Fibroblast of lung (primary cell): ENCODE results near the gene NAGLU. TPM values are rescaled to one million over a fixed set of nuclear protein-coding genes. Genes with fewer than 3 reads are reported as not detected.

Source experiments
- DNase-seq, 2 donors: peaks; one replicate each; pipeline versions ENCODE4 v3.0.0 to v3.0.0-alpha.2; 2010; ENCODE audit warnings: low read depth in 2 of 2
- H2AFZ ChIP-seq: 2 replicates; pipeline ENCODE4 v1.5.1; 2012; ENCODE audit warnings: low read length, control low read depth, inconsistent platforms
- H3K27ac ChIP-seq: 2 replicates; pipeline ENCODE4 v1.5.1; 2011; ENCODE audit warnings: low read length, control low read depth; ENCODE audit not compliant: insufficient read depth
- H3K27me3 ChIP-seq: 2 replicates; pipeline ENCODE4 v1.5.1; 2011; ENCODE audit warnings: mild to moderate bottlenecking, low read length; ENCODE audit not compliant: control insufficient read depth, insufficient read depth
- H3K36me3 ChIP-seq: 2 replicates; pipeline ENCODE4 v1.5.1; 2011; ENCODE audit warnings: low read length; ENCODE audit not compliant: control insufficient read depth, insufficient read depth
- H3K4me1 ChIP-seq: 2 replicates; pipeline ENCODE4 v1.5.1; 2011; ENCODE audit warnings: low read length; ENCODE audit not compliant: control insufficient read depth, insufficient read depth; ENCODE audit errors: extremely low read depth
- H3K4me2 ChIP-seq: 2 replicates; pipeline ENCODE4 v1.5.1; 2011; ENCODE audit warnings: low read length, control low read depth; ENCODE audit not compliant: insufficient read depth; ENCODE audit errors: extremely low read depth
- H3K4me3 ChIP-seq, 4 experiments: fragments of 200-600 bp in 1 of 4; sonication (generic) in 1 of 4; replicated peaks in 1 of 4; 2 replicates each; pipeline ENCODE4 v1.5.1; 2011 to 2016; ENCODE audit warnings: low read length in 4 of 4, low read depth in 3 of 4, mild to moderate bottlenecking in 3 of 4, control low read depth in 2 of 4, inconsistent platforms in 1 of 4, mixed read lengths in 1 of 4; ENCODE audit not compliant: insufficient read depth in 1 of 4; ENCODE audit errors: control extremely low read depth in 1 of 4
- H3K79me2 ChIP-seq: 2 replicates; pipeline ENCODE4 v1.5.1; 2012; ENCODE audit warnings: mild to moderate bottlenecking, low read length, inconsistent platforms; ENCODE audit not compliant: control insufficient read depth, insufficient read depth
- H3K9ac ChIP-seq: 2 replicates; pipeline ENCODE4 v1.5.1; 2011; ENCODE audit warnings: mild to moderate bottlenecking, low read length, control low read depth; ENCODE audit not compliant: insufficient read depth
- H3K9me3 ChIP-seq: 2 replicates; pipeline ENCODE4 v1.5.1; 2012; ENCODE audit warnings: low read depth, low read length; ENCODE audit not compliant: control insufficient read depth, insufficient read depth
- H4K20me1 ChIP-seq: 2 replicates; pipeline ENCODE4 v1.5.1; 2011; ENCODE audit warnings: low read length; ENCODE audit not compliant: control insufficient read depth, insufficient read depth; ENCODE audit errors: extremely low read depth
- CTCF ChIP-seq, 2 donors: IDR thresholded peaks in 1 of 2; conservative IDR thresholded peaks in 1 of 2; 1 replicate in 1 of 2; 2 replicates in 1 of 2; pipeline ENCODE4 v1.5.1; 2011 to 2012; ENCODE audit warnings: low read length in 2 of 2, control low read depth in 1 of 2, inconsistent platforms in 1 of 2, low read depth in 1 of 2, mild to moderate bottlenecking in 1 of 2
- EZH2 ChIP-seq: IDR thresholded peaks from 2 replicates; pipeline ENCODE4 v1.5.1; 2012; ENCODE audit warnings: low read length, control low read depth, mild to moderate bottlenecking; ENCODE audit errors: missing control alignments
- polyA plus RNA-seq, 2 donors: library from polyadenylated mRNA; depleted of rRNA in 1 of 2; stranded (reverse) in 1 of 2; unstranded in 1 of 2; fragments of >200 nt; gene quantifications; 2 replicates each; pipeline ENCODE4 v1.2.1, GENCODE V29; 2011 to 2012; ENCODE audit warnings: missing spikeins in 1 of 2
- total RNA-seq: library from RNA; depleted of rRNA; stranded (reverse); fragments of >200 nt; gene quantifications from 2 replicates; pipeline ENCODE4 v1.2.1, GENCODE V29; 2014

NAGLU gene
- total and polyA plus RNA-seq, 2 donors (not counting 1 experiment from before 2014, with no cell fraction given): 19.5 to 31.9 TPM

DNA sequence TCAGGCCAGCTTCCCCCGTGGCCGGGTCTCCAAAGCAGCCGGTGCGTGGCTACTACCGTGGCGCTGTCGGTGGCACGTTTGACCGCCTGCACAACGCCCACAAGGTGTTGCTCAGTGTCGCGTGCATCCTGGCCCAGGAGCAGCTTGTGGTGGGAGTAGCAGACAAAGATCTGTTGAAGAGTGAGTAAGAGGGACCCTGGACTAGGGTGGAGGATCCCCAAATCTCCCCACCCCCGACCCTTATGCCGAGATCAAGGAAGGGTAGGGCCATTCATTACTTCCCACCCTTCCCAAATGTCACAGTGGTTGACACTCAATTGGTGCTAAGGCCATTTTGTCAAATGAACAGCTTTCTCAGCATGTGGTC lies 27.1 kb downstream of the NAGLU start:
- Histone ChIP-seq H3K36me3 (peaks cover 18% of the 10 kb centered on the region), H3K4me2 (peak overlapping the region; percentile 98), H4K20me1 (no peaks in the 10 kb centered on the region), H3K9me3 (no peaks in the 10 kb centered on the region), H3K27me3 (no peaks in the 10 kb centered on the region), H2AFZ (no peak overlapping the region), H3K27ac (peak overlapping the region; percentile 83), H3K79me2 (peaks cover 36% of the 10 kb centered on the region), H3K4me1 (peaks cover 16% of the 10 kb centered on the region), H3K4me3 (peak overlapping the region; percentile 76 to 89 (median 82)), H3K9ac (peak overlapping the region; percentile 76)
- TF ChIP-seq CTCF (conservative IDR thresholded peaks at IDR 0.05 in 1 of 2, IDR thresholded peaks at IDR 0.05 in 1 of 2; ENCODE audit: low read depth in 1 of 2, low read length in 2 of 2) (no peak), EZH2 (no peak)
- no peak for DNase-seq

DNA sequence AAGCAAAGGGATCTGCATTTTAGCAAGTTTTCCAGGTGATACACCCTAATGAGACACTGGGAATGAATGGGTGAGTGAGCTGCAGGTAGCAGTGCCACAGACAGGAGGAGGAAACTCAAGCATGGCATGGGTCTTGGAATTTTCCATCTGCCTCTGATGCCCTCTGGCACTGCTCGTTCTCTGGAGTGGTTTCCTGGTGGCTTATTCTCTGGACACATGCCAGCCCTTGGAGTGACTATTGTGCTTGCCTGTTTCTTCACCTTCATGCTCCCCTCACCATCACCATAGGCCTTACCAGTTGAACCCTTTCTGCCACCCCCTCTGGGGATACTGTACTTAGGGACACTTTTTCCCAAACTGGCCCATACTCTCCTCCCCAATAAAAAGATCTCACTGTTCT lies 27.5 kb downstream of the NAGLU start:
- Histone ChIP-seq H3K4me3 (peak overlapping the region; percentile 76 to 89 (median 82)), H3K27me3 (no peaks in the 10 kb centered on the region), H2AFZ (no peak overlapping the region), H3K9ac (peak overlapping the region; percentile 76), H3K79me2 (peaks cover 40% of the 10 kb centered on the region), H4K20me1 (no peaks in the 10 kb centered on the region), H3K9me3 (no peaks in the 10 kb centered on the region), H3K4me1 (peaks cover 16% of the 10 kb centered on the region), H3K36me3 (peaks cover 18% of the 10 kb centered on the region), H3K27ac (peak overlapping the region; percentile 83), H3K4me2 (peak overlapping the region; percentile 98)
- TF ChIP-seq EZH2 (no peak), CTCF (conservative IDR thresholded peaks at IDR 0.05 in 1 of 2, IDR thresholded peaks at IDR 0.05 in 1 of 2; ENCODE audit: low read depth in 1 of 2, low read length in 2 of 2) (no peak)
- DNase-seq: no peak

DNA sequence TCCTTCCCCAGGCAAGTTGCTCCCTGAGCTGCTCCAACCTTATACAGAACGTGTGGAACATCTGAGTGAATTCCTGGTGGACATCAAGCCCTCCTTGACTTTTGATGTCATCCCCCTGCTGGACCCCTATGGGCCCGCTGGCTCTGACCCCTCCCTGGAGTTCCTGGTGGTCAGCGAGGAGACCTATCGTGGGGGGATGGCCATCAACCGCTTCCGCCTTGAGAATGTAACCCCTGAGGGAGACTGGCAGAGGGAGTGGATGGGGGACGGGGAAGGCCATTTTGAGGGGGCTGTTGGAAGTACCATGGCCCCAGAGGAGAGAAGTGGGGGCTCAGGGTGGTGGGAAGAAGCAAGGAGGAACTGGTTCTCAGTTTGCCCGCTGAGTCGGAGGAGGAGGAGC lies 27.9 kb downstream of the NAGLU start:
- H3K79me2 ChIP-seq: peaks cover 44% of the 10 kb centered on the region
- no peak for DNase-seq

More for the DNA sequence above, 27.9 kb downstream of the NAGLU start:
- peak overlapping the region in 2 of 4 experiments; percentile 78 to 85 for H3K4me3 ChIP-seq
- H3K9ac ChIP-seq: no peak overlapping the region
- H3K27me3 ChIP-seq: no peaks in the 10 kb centered on the region
- no peaks in the 10 kb centered on the region for H3K9me3 ChIP-seq
- H4K20me1 ChIP-seq: no peaks in the 10 kb centered on the region
- peaks cover 16% of the 10 kb centered on the region for H3K4me1 ChIP-seq
- TF ChIP-seq CTCF (conservative IDR thresholded peaks at IDR 0.05 in 1 of 2, IDR thresholded peaks at IDR 0.05 in 1 of 2; ENCODE audit: low read depth in 1 of 2, low read length in 2 of 2) (no peak), EZH2 (no peak)
- peaks cover 21% of the 10 kb centered on the region for H3K36me3 ChIP-seq
- no peak overlapping the region for H2AFZ ChIP-seq
- H3K27ac ChIP-seq: no peak overlapping the region
- peak overlapping the region; percentile 98 for H3K4me2 ChIP-seq
